Measurements from ENCODE around the gene PLXDC1. TPM values are rescaled to one million over a fixed set of nuclear protein-coding genes. Genes with fewer than 3 reads are reported as not detected.

Gene PLXDC1
- total RNA-seq, 1 experiment from 2014 or later, result 2.0 TPM

DNA sequence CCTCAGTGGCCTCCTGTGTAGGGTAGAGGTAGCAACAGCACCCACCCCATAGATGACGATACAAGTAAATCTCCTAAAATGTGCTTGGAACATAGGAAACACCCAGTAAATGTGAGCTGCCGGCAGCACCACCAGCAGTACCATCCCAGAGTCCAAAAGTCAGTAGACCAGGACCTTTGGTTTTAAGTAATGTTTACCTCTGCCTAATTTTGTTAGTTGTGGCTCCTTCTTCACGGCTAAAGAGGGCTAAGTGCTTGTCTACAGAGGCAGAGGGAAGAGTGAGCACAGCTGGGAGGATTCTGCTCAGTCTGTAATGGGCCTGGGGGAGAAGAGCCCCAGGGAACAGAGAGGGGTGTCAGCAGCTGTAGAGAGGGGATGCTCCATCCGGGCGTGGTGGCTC, 92.9 kb downstream of the PLXDC1 start:
- Histone ChIP-seq H3K4me1 (ENCODE audit: insufficient read depth, low read length) (peaks cover 2% of the 10 kb centered on the region; the same call in 1 of the 2 replicates), H3K23me2 (ENCODE audit: insufficient read length, low read depth, low read length, poor library complexity, severe bottlenecking) (no peaks in the 10 kb centered on the region), H2BK15ac (ENCODE audit: low read depth, low read length) (no peak overlapping the region), H2BK5ac (ENCODE audit: insufficient read length, low read length) (no peak overlapping the region), H2BK20ac (ENCODE audit: low read depth, low read length, poor library complexity, severe bottlenecking) (no peak overlapping the region), H3K23ac (ENCODE audit: insufficient read length, low read depth, low read length) (no peak overlapping the region), H2AK5ac (ENCODE audit: insufficient read length, low read length) (no peak overlapping the region), H3K9ac (ENCODE audit: extremely low read depth, insufficient read length, low read length) (no peak overlapping the region), H2BK12ac (ENCODE audit: insufficient read length, low read depth, low read length) (no peak overlapping the region), H4K5ac (ENCODE audit: insufficient read length, low read depth, low read length) (no peak overlapping the region), H2AFZ (ENCODE audit: low read length) (no peak overlapping the region), H3K4me2 (ENCODE audit: insufficient read depth, insufficient read length, low read length) (no peak overlapping the region), H3K79me2 (ENCODE audit: insufficient read depth, low read length) (no peaks in the 10 kb centered on the region), H2BK120ac (ENCODE audit: low read depth, low read length, poor library complexity, severe bottlenecking) (no peak overlapping the region), H3K56ac (ENCODE audit: insufficient read length, low read depth, low read length) (no peak overlapping the region), H3K4ac (ENCODE audit: low read depth, low read length) (no peak overlapping the region), H3T11ph (ENCODE audit: low read length) (no peak overlapping the region), H3K27ac (ENCODE audit: insufficient read length, low read depth, low read length) (no peak overlapping the region), H3K18ac (ENCODE audit: insufficient read length, low read depth, low read length) (no peak overlapping the region), H4K20me1 (ENCODE audit: control insufficient read depth, insufficient read depth, insufficient read length) (no peaks in the 10 kb centered on the region), H4K8ac (replicated peaks; ENCODE audit: insufficient read length, low read depth, low read length) (no peak overlapping the region), H3K14ac (ENCODE audit: insufficient read depth, low read length) (no peak overlapping the region), H3K79me1 (ENCODE audit: insufficient read depth, low read depth, low read length, poor library complexity, severe bottlenecking) (no peaks in the 10 kb centered on the region), H3K27me3 (ENCODE audit: insufficient read depth, low read length) (no peaks in the 10 kb centered on the region), H4K91ac (ENCODE audit: insufficient read length, low read depth, low read length) (no peak overlapping the region), H3K9me3 (ENCODE audit: control insufficient read depth, low read depth, low read length) (no peaks in the 10 kb centered on the region)
- no CpG with 5 or more reads among the region's 5 CpGs for WGBS (ENCODE audit: extremely low coverage, insufficient read length, low lambda C conversion rate)
- TF ChIP-seq, protein P1, sequence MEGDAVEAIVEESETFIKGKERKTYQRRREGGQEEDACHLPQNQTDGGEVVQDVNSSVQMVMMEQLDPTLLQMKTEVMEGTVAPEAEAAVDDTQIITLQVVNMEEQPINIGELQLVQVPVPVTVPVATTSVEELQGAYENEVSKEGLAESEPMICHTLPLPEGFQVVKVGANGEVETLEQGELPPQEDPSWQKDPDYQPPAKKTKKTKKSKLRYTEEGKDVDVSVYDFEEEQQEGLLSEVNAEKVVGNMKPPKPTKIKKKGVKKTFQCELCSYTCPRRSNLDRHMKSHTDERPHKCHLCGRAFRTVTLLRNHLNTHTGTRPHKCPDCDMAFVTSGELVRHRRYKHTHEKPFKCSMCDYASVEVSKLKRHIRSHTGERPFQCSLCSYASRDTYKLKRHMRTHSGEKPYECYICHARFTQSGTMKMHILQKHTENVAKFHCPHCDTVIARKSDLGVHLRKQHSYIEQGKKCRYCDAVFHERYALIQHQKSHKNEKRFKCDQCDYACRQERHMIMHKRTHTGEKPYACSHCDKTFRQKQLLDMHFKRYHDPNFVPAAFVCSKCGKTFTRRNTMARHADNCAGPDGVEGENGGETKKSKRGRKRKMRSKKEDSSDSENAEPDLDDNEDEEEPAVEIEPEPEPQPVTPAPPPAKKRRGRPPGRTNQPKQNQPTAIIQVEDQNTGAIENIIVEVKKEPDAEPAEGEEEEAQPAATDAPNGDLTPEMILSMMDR (conservative IDR thresholded peaks at IDR 0.05), result no peak
- DNase-seq, result peak; percentile 19
- Mint-ChIP-seq H3K27ac (peak overlapping the region in 1 of 3 experiments; percentile 91; a peak in 1 of 7 replicates), H3K4me3 (no peak overlapping the region; a peak in 1 of 5 replicates), H3K4me1 (peaks cover 22 to 25% of the 10 kb centered on the region in 2 experiments), H3K9me3 (peaks cover 0 to 7% of the 10 kb centered on the region in 2 experiments; a peak in 2 of 5 replicates), H3K36me3 (ENCODE audit: insufficient read depth in 1 of 3, low read depth in 3 of 3) (peaks cover 0 to 7% (median 3%) of the 10 kb centered on the region in 3 experiments; a peak in 6 of 7 replicates), H3K27me3 (ENCODE audit: low read depth) (no peaks in the 10 kb centered on the region; the same call in 1 of the 2 replicates)
